ENCODE measurements around the gene ATF2. TPM values are rescaled to one million over a fixed set of nuclear protein-coding genes. Genes with fewer than 3 reads are reported as not detected.

Gene ATF2
- total and polyA plus RNA-seq, 2 of the 13 experiments (the other 11 are each of a cell fraction or from before 2014, with no cell fraction given) = 91.6 to 95.1 TPM

- in situ Hi-C loops (cut with HindIII; ENCODE audit: extremely low pct_ligation_motif_present, low pct_unique_long_range_greater_than_20kb) (no loop called here), intact Hi-C loops (cut with micrococcal nuclease; ENCODE audit: unreplicated experiment) (no loop called here)
- no peaks in the 10 kb centered on the region for H3K36me3 ChIP-seq (replicated peaks in 1 of 2; ENCODE audit: control insufficient read depth in 1 of 2, insufficient read depth in 2 of 2, low read length in 2 of 2)
- CTCF ChIA-PET (ENCODE audit: low intra/inter-chr PET ratio, low total read pairs) = no interaction called here
- H3K9ac ChIP-seq (ENCODE audit: insufficient read depth, low read depth, low read length) = no peak overlapping the region
- H3K79me2 ChIP-seq (ENCODE audit: insufficient read depth, low read length) = no peaks in the 10 kb centered on the region
- DNase-seq (ENCODE audit: low spot score) (no peak), FAIRE-seq (no peak), ATAC-seq (no peak)
- no peak overlapping the region for H3K27ac ChIP-seq (ENCODE audit: extremely low read length, insufficient read depth, low read length)
- BruUV-seq (replicated peaks) = no TSS peak
- no peak overlapping the region for H2AFZ ChIP-seq (ENCODE audit: low read length)
- H3K4me1 ChIP-seq (ENCODE audit: insufficient read depth, low read length) = no peaks in the 10 kb centered on the region
- H3K4me2 ChIP-seq (ENCODE audit: low read depth, low read length) = no peak overlapping the region
- TF ChIP-seq ZNF121 (CRISPR knock-in tag; IDR thresholded peaks at IDR 0.05) (no peak), IKZF1 (IDR thresholded peaks at IDR 0.05) (no peak), HIVEP1 (CRISPR knock-in tag; IDR thresholded peaks at IDR 0.05) (no peak), FOXP4 (CRISPR knock-in tag; IDR thresholded peaks at IDR 0.05) (no peak), ZHX1 (CRISPR knock-in tag; IDR thresholded peaks at IDR 0.05; ENCODE audit: low read depth) (no peak), HMGA1 (CRISPR knock-in tag; conservative IDR thresholded peaks at IDR 0.05) (no peak), PBX2 (CRISPR knock-in tag; IDR thresholded peaks at IDR 0.05) (no peak), PHF21A (CRISPR knock-in tag; IDR thresholded peaks at IDR 0.05) (no peak)
- WGBS (ENCODE audit: low lambda C conversion rate) = 27% methylated on average over 3 of the region's 3 CpGs
- no peaks in the 10 kb centered on the region for H4K20me1 ChIP-seq (ENCODE audit: insufficient read depth, low read length)
- H3K9me3 ChIP-seq (ENCODE audit: low read length) = no peaks in the 10 kb centered on the region
- POLR2A ChIA-PET = no interaction called here
- peaks cover 0 to 7% of the 10 kb centered on the region in 2 experiments; a peak in 1 of 5 replicates for H3K27me3 ChIP-seq (ENCODE audit: control insufficient read depth in 1 of 2, insufficient read depth in 2 of 2, low read length in 2 of 2)
- no peak overlapping the region for H3K4me3 ChIP-seq (replicated peaks in 1 of 3; ENCODE audit: insufficient read depth in 1 of 3, low read depth in 2 of 3, low read length in 3 of 3)
These were observed 37.5 kb upstream of the ATF2 start for GRCh38 chr2:175205523-175205922.

All from HepG2 (cell line).